Measurements from ENCODE around the gene MCF2L.

MCF2L gene

DNA sequence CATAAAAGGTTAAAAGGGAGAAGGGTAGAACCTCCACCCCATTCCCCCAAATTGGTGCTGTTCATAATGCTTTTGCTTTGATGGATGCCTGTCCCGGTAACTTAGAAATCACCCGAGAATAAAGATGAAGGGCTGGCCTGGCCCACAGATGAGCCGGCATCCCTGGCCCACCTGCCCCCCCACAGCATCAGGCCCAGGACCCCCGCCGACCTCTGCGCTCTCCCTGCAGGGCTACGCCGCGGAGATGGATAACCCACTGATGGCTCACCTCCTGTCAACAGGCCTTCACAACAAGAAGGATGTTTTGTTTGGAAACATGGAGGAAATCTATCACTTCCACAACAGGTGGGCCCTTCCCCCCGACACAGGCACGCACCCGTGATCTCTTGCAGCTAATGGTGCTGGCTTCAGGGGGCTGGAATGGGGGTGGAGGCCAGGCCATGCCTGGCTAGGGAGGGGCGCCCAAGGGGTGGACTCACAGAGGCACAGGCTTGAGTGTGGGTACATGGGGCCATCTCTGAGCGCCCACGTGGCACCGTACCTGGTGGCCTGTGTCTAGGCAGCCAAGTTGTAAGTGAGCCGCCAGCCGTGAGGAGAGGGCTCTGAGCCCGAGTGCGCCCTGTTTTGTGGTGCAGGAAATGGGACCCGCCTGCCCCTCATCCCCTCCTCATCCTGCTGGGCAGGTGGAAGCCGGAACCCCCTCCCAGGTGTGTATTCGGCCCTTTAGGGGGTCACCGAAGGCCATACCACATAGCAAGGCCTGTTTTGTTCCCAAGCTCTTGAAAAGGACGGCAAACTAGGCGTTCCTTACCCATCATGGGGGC is 113.4 kb downstream of the MCF2L start:
- TF ChIP-seq, protein P1, sequence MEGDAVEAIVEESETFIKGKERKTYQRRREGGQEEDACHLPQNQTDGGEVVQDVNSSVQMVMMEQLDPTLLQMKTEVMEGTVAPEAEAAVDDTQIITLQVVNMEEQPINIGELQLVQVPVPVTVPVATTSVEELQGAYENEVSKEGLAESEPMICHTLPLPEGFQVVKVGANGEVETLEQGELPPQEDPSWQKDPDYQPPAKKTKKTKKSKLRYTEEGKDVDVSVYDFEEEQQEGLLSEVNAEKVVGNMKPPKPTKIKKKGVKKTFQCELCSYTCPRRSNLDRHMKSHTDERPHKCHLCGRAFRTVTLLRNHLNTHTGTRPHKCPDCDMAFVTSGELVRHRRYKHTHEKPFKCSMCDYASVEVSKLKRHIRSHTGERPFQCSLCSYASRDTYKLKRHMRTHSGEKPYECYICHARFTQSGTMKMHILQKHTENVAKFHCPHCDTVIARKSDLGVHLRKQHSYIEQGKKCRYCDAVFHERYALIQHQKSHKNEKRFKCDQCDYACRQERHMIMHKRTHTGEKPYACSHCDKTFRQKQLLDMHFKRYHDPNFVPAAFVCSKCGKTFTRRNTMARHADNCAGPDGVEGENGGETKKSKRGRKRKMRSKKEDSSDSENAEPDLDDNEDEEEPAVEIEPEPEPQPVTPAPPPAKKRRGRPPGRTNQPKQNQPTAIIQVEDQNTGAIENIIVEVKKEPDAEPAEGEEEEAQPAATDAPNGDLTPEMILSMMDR (IDR thresholded peaks at IDR 0.05; ENCODE audit: low read depth, low read length, missing control alignments): no peak
- in situ Hi-C loops (cut with HindIII; ENCODE audit: low sequenced_read_pairs): no loop called here
- no peak for DNase-seq (ENCODE audit: low read depth)
- no peak overlapping the region for H3K4me3 ChIP-seq (ENCODE audit: low read depth, low read length)

DNA sequence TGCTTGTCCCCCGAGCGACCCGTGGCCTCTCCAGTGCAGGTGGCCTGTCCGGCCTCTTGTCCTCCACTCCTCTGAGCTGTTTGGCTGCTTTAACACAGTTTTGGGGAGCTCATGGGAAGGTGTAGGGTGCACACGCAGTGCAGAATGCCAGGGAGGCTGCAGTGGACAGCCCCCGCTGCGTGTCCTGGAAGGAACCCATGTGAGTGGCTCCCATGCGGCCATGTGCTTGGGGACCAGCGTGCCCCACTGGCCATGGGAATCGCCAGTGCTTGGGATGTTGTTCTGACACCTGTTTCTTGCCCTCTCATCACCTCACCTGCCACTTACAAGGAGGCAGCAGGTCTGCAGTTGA is 114.0 kb downstream of the MCF2L start:
- TF ChIP-seq, protein P1 (IDR thresholded peaks at IDR 0.05; ENCODE audit: low read depth, low read length, missing control alignments): no peak
- in situ Hi-C loops (cut with HindIII; ENCODE audit: low sequenced_read_pairs): no loop called here
- no peak for DNase-seq (ENCODE audit: low read depth)
- H3K4me3 ChIP-seq (ENCODE audit: low read depth, low read length): no peak overlapping the region

DNA sequence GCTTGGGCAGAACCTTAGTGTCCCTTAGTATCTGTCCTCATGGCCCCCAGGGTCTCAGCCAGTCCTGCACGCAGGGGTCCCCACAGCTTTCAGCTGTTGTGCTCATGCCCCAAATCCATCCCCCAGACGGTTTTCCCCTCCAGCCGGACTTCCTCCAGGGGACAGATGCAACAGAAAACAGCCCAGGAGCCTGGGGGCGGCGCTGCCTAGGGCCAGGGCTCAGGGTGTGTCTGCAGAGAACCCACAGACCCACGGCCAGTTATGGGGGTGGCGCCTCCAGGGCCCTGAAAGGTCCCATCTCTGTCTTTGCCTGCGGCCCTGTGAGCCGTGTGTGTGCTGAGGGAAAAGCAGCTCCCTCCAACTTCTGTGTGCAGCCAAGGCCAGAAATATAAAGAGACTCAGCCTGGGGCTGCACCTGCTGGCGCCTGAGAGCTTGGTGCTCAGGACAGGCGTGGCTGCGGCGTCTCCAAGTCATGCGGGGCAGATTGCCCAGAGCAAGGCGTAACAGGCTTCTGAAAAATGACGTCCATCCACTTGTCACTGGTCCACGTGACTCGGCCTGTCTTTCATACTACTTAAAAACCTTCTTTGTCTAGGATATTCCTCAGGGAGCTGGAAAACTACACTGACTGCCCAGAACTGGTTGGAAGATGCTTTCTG is 114.5 kb downstream of the MCF2L start:
- H3K4me3 ChIP-seq (ENCODE audit: low read depth, low read length): no peak overlapping the region
- in situ Hi-C loops (cut with HindIII; ENCODE audit: low sequenced_read_pairs): no loop called here
- no peak for DNase-seq (ENCODE audit: low read depth)
- TF ChIP-seq, protein P1 (IDR thresholded peaks at IDR 0.05; ENCODE audit: low read depth, low read length, missing control alignments): no peak

DNA sequence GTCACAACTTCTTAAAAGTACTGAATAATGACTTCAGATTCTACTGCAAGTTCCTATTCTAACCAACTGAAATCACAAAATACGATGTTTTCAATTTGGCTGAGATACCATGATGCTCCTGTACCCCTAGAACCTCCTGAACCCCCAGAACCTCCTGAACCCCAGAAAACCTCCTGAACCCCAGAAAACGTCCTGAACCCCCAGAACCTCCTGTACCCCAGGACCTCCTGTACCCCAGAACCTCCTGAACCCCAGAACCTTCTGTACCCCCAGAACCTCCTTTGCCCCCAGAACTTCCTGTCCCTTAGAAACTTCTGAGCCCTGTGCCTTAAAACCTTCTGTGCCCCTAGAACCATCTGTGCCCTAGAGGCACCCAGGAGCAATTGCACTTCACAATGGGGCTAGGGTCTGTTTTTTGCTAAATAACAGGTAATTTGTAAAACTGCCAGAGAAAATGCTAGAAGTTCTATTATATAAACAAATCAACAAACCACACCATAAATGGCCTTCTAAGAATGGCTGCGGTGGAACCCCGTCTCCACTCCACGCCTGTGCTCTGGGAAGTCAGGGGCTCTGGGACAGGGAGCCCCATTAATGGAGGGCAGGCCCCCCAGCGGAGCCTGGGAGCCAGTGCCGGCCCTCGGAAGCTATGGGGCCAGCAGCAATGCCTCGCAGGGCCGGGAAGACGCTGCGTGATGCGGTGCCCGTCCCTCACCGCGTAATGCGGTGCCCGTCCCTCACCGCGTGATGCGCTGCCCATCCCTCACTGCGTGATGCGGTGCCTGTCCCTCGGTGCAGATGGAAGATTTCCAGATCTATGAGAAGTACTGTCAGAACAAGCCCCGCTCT is 115.3 kb downstream of the MCF2L start:
- H3K4me3 ChIP-seq (ENCODE audit: low read depth, low read length): no peak overlapping the region
- DNase-seq (ENCODE audit: low read depth): no peak
- in situ Hi-C loops (cut with HindIII; ENCODE audit: low sequenced_read_pairs): no loop called here
- TF ChIP-seq, protein P1 (IDR thresholded peaks at IDR 0.05; ENCODE audit: low read depth, low read length, missing control alignments): peak; percentile 27

GRCh38 chr13:113084943-113085540 is 116.0 kb downstream of the MCF2L start:
- TF ChIP-seq, protein P1 (IDR thresholded peaks at IDR 0.05; ENCODE audit: low read depth, low read length, missing control alignments): no peak
- DNase-seq (ENCODE audit: low read depth): no peak
- no peak overlapping the region for H3K4me3 ChIP-seq (ENCODE audit: low read depth, low read length)
- in situ Hi-C loops (cut with HindIII; ENCODE audit: low sequenced_read_pairs): no loop called here

Data from astrocyte of the cerebellum (primary cell).